ENCODE results near the gene RAB40A.
"Not testable (repeated sequence)": the region's sequence is repeated elsewhere in the genome, so short reads cannot be mapped to it uniquely, and the experiment has no call there.

DNA sequence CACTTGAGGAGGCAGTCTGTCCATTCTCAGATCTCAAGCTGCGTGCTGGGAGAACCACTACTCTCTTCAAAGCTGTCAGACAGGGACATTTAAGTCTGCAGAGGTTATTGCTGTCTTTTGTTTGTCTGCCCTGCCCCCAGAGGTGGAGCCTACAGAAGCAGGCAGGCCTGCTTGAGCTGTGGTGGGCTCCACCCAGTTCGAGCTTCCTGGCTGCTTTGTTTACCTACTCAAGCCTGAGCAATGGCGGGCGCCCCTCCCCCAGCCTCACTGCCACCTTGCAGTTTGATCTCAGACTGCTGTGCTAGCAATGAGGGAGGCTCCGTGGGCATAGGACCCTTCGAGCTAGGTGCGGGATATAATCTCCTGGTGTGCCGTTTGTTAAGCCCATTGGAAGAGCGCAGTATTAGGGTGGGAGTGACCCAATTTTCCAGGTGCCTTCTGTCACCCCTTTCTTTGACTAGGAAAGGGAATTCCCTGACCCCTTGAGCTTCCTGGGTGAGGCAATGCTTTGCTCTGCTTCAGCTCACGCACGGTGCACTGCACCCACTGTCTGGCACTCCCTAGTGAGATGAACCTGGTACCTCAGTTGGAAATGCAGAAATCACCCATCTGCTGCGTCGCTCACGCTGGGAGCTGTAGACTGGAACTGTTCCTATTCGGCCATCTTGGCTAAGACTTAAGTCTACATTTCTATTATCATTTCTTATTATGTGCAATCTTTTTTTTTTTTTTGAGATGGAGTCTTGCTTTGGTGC lies 59.1 kb downstream of the RAB40A start:
- TF ChIP-seq POLR2AphosphoS5, POLR2A (IDR thresholded peaks at IDR 0.05): not testable (repeated sequence)
- TF ChIP-seq, protein P1, sequence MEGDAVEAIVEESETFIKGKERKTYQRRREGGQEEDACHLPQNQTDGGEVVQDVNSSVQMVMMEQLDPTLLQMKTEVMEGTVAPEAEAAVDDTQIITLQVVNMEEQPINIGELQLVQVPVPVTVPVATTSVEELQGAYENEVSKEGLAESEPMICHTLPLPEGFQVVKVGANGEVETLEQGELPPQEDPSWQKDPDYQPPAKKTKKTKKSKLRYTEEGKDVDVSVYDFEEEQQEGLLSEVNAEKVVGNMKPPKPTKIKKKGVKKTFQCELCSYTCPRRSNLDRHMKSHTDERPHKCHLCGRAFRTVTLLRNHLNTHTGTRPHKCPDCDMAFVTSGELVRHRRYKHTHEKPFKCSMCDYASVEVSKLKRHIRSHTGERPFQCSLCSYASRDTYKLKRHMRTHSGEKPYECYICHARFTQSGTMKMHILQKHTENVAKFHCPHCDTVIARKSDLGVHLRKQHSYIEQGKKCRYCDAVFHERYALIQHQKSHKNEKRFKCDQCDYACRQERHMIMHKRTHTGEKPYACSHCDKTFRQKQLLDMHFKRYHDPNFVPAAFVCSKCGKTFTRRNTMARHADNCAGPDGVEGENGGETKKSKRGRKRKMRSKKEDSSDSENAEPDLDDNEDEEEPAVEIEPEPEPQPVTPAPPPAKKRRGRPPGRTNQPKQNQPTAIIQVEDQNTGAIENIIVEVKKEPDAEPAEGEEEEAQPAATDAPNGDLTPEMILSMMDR (IDR thresholded peaks at IDR 0.05), result not testable (repeated sequence)
